HepG2 (cell line): ENCODE data around the gene ZCCHC7. TPM values are rescaled to one million over a fixed set of nuclear protein-coding genes. Genes with fewer than 3 reads are reported as not detected.

ENCODE experiments used
- ATAC-seq: fragments of 200-7000 bp; cut with Tn5 transposase; 3 replicates; pipeline ENCODE4 v1.9.1; 2020; ENCODE audit warnings: mild to moderate bottlenecking, moderate library complexity
- BruUV-seq: library from RNA; stranded (reverse); fragments of 400-500 nt; replicated peaks from 2 replicates; lab custom pipeline; 2021; lab: Mats Ljungman, UMichigan
- CTCF ChIA-PET: fragments of 300-600 bp; formaldehyde crosslinking; extraction: SDS; loops from one replicate; lab custom pipeline; 2021; ENCODE audit warnings: low total read pairs, inconsistent platforms, low intra/inter-chr PET ratio; lab: Yijun Ruan, JAX
- POLR2A ChIA-PET: fragments of 350-600 bp; sonication (Branson Sonifier 250); formaldehyde crosslinking; loops from one replicate; lab custom pipeline; 2020; ENCODE audit warnings: antibody characterized with exemption, inconsistent platforms; lab: Yijun Ruan, JAX
- DNase-seq: peaks from one replicate; pipeline ENCODE4 v3.0.0-alpha.2; 2015; ENCODE audit warnings: low spot score
- FAIRE-seq: peaks from 3 replicates; lab custom pipeline; 2011; peaks lifted over from hg19 to GRCh38; lab: Jason Lieb, UNC
- H2AFZ ChIP-seq: one replicate; pipeline ENCODE4 v1.6.1; 2011; ENCODE audit warnings: low read length, inconsistent platforms
- H3K27ac ChIP-seq: fragments of 300-600 bp; 3 replicates; pipeline ENCODE4 v1.8.0; 2011; ENCODE audit warnings: mixed run types, mild to moderate bottlenecking, mixed read lengths, low read length, inconsistent platforms; ENCODE audit not compliant: insufficient read depth; ENCODE audit errors: extremely low read length
- H3K27me3 ChIP-seq, 2 experiments: fragments of 200-600 bp in 1 of 2; 2 replicates in 1 of 2; 3 replicates in 1 of 2; pipeline versions ENCODE4 v1.6.0 to v1.8.0; 2011; ENCODE audit warnings: low read length in 2 of 2, mild to moderate bottlenecking in 2 of 2, moderate library complexity in 2 of 2, inconsistent platforms in 1 of 2; ENCODE audit not compliant: insufficient read depth in 2 of 2, control insufficient read depth in 1 of 2
- H3K36me3 ChIP-seq, 2 experiments: fragments of 200-600 bp in 1 of 2; replicated peaks in 1 of 2; 2 replicates in 1 of 2; 3 replicates in 1 of 2; pipeline versions ENCODE4 v1.5.1 to v1.8.0; 2011; ENCODE audit warnings: low read length in 2 of 2, inconsistent platforms in 1 of 2; ENCODE audit not compliant: insufficient read depth in 2 of 2, control insufficient read depth in 1 of 2
- H3K4me1 ChIP-seq: 2 replicates; pipeline ENCODE4 v1.5.1; 2012; ENCODE audit warnings: low read length, inconsistent platforms; ENCODE audit not compliant: insufficient read depth
- H3K4me2 ChIP-seq: 2 replicates; pipeline ENCODE4 v1.6.0; 2011; ENCODE audit warnings: low read depth, low read length, inconsistent platforms
- H3K4me3 ChIP-seq, 3 experiments: fragments of 200-600 bp in 1 of 3; sonication (generic), shearing (Covaris generic) in 1 of 3; replicated peaks in 1 of 3; 2 replicates each; pipeline ENCODE4 v1.5.1; 2011 to 2016; ENCODE audit warnings: low read length in 3 of 3, inconsistent platforms in 2 of 3, low read depth in 2 of 3, mild to moderate bottlenecking in 2 of 3, control low read depth in 1 of 3, mixed read lengths in 1 of 3; ENCODE audit not compliant: insufficient read depth in 1 of 3
- H3K79me2 ChIP-seq: one replicate; pipeline ENCODE4 v1.6.1; 2011; ENCODE audit warnings: low read length, inconsistent platforms; ENCODE audit not compliant: insufficient read depth
- H3K9ac ChIP-seq: 2 replicates; pipeline ENCODE4 v1.6.0; 2011; ENCODE audit warnings: mild to moderate bottlenecking, low read depth, low read length, inconsistent platforms; ENCODE audit not compliant: insufficient read depth
- H3K9me3 ChIP-seq: 2 replicates; pipeline ENCODE4 v1.5.1; 2012; ENCODE audit warnings: mild to moderate bottlenecking, low read length
- H4K20me1 ChIP-seq: 2 replicates; pipeline ENCODE4 v1.6.0; 2011; ENCODE audit warnings: inconsistent platforms, mild to moderate bottlenecking, low read length, moderate library complexity; ENCODE audit not compliant: insufficient read depth
- DMAP1 ChIP-seq: IDR thresholded peaks from 2 replicates; pipeline ENCODE4 v1.6.1; 2016
- FOSL2 ChIP-seq: sonication (generic); formaldehyde crosslinking; IDR thresholded peaks from 2 replicates; pipeline ENCODE4 v1.4.0; 2020; ENCODE audit warnings: missing genetic modification reagents
- KLF9 ChIP-seq: IDR thresholded peaks from 2 replicates; pipeline ENCODE4 v1.6.1; 2016; ENCODE audit warnings: low read depth
- PAXIP1 ChIP-seq: sonication (generic); formaldehyde crosslinking; conservative IDR thresholded peaks from 2 replicates; pipeline ENCODE4 v1.4.0; 2020; ENCODE audit warnings: mild to moderate bottlenecking, missing genetic modification reagents, moderate library complexity
- RELA ChIP-seq: sonication (generic); formaldehyde crosslinking; IDR thresholded peaks from 2 replicates; pipeline ENCODE4 v1.4.0; 2020; ENCODE audit warnings: missing genetic modification reagents
- SATB2 ChIP-seq: sonication (generic); formaldehyde crosslinking; IDR thresholded peaks from 2 replicates; pipeline ENCODE4 v1.5.0; 2020; ENCODE audit warnings: missing genetic modification reagents
- ZFYVE20 ChIP-seq: sonication (generic); formaldehyde crosslinking; IDR thresholded peaks from 2 replicates; pipeline ENCODE4 v1.8.0; 2023; ENCODE audit warnings: low read depth, mild to moderate bottlenecking, moderate library complexity, missing genetic modification reagents, borderline replicate concordance
- ZNF124 ChIP-seq: sonication (generic); formaldehyde crosslinking; IDR thresholded peaks from 2 replicates; pipeline ENCODE4 v1.4.0; 2020; ENCODE audit warnings: missing genetic modification reagents
- WGBS: methylation state at CpG from one replicate; pipeline ENCODE4 v1.1.6; 2017; ENCODE audit warnings: low lambda C conversion rate; 5-methylcytosine and 5-hydroxymethylcytosine counted together
- in situ Hi-C: cut with HindIII; loops from 2 replicates; pipeline ENCODE4 v1.10.0; 2017; ENCODE audit warnings: low pct_unique_long_range_greater_than_20kb; ENCODE audit not compliant: extremely low pct_ligation_motif_present
- intact Hi-C: fragments of 100-400 bp; cut with micrococcal nuclease; formaldehyde crosslinking; loops from one replicate; pipeline ENCODE4 v1.10.0; 2022; ENCODE audit not compliant: unreplicated experiment
- polyA plus RNA-seq, 8 experiments: library from polyadenylated mRNA; depleted of rRNA in 3 of 8; stranded (reverse) in 7 of 8; unstranded in 1 of 8; fragments of >200 nt; fragmentation: Illumina TruSeq in 4 of 8; extraction: Trizol in 4 of 8; gene quantifications; 2 replicates each; pipeline versions ENCODE4 v1.2.1 to v1.2.3, GENCODE V29; 2011 to 2016; ENCODE audit warnings: low read depth in 4 of 8, missing spikeins in 1 of 8, mixed read lengths in 1 of 8; ENCODE audit not compliant: insufficient read depth in 1 of 8
- total RNA-seq, 5 experiments: library from RNA; depleted of rRNA; stranded (reverse); fragments of >200 nt; fragmentation: Illumina TruSeq; extraction: Trizol; gene quantifications; 2 replicates each; pipeline ENCODE4 v1.2.3, GENCODE V29; 2016; ENCODE audit warnings: low read depth in 1 of 5
- TF ChIP-seq, protein P1 (sequence below), 2 experiments: fragments of 450-650 bp in 1 of 2; sonication (generic) in 1 of 2; formaldehyde crosslinking; IDR thresholded peaks; 2 replicates each; pipeline versions ENCODE4 v1.5.0 to v1.8.0; 2020 to 2022; ENCODE audit warnings: mild to moderate bottlenecking in 1 of 2, missing genetic modification reagents in 1 of 2
- TF ChIP-seq, protein P2 (sequence below): sonication (generic); formaldehyde crosslinking; conservative IDR thresholded peaks from 2 replicates; pipeline ENCODE4 v1.4.0; 2020; ENCODE audit warnings: missing genetic modification reagents
- TF ChIP-seq, protein P3 (sequence below): sonication (generic); formaldehyde crosslinking; IDR thresholded peaks from 2 replicates; pipeline ENCODE4 v1.4.0; 2020; ENCODE audit warnings: mild to moderate bottlenecking, missing genetic modification reagents

Gene ZCCHC7
- total and polyA plus RNA-seq, 2 of the 13 experiments (the other 11 are each of a cell fraction or from before 2014, with no cell fraction given) = 13.6 to 19.3 TPM

- CTCF ChIA-PET = no interaction called here
- intact Hi-C loops (no loop called here), in situ Hi-C loops (no loop called here)
- POLR2A ChIA-PET = no interaction called here
- H3K4me3 ChIP-seq = no peak overlapping the region
- H3K79me2 ChIP-seq = peaks cover 38% of the 10 kb centered on the region
- 0 out of 2 replicates have a peak, but pooled peaks cover 2% of the 10 kb centered on the region for H4K20me1 ChIP-seq
- DNase-seq (no peak), FAIRE-seq (no peak), ATAC-seq (no peak)
- no peaks in the 10 kb centered on the region for H3K9me3 ChIP-seq
- H3K9ac ChIP-seq = no peak overlapping the region
- no TSS peak for BruUV-seq
- 98% methylated on average over 3 of the region's 3 CpGs for WGBS
- no peak overlapping the region for H3K27ac ChIP-seq
- H3K36me3 ChIP-seq = peaks cover 7 to 21% of the 10 kb centered on the region in 2 experiments
- TF ChIP-seq, protein P1, sequence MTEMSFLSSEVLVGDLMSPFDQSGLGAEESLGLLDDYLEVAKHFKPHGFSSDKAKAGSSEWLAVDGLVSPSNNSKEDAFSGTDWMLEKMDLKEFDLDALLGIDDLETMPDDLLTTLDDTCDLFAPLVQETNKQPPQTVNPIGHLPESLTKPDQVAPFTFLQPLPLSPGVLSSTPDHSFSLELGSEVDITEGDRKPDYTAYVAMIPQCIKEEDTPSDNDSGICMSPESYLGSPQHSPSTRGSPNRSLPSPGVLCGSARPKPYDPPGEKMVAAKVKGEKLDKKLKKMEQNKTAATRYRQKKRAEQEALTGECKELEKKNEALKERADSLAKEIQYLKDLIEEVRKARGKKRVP (CRISPR knock-in tag; IDR thresholded peaks at IDR 0.05) = no peak
- TF ChIP-seq ZFYVE20 (CRISPR knock-in tag) = no peak
- no peak for TF ChIP-seq KLF9 (CRISPR knock-in tag)
- TF ChIP-seq, protein P2, sequence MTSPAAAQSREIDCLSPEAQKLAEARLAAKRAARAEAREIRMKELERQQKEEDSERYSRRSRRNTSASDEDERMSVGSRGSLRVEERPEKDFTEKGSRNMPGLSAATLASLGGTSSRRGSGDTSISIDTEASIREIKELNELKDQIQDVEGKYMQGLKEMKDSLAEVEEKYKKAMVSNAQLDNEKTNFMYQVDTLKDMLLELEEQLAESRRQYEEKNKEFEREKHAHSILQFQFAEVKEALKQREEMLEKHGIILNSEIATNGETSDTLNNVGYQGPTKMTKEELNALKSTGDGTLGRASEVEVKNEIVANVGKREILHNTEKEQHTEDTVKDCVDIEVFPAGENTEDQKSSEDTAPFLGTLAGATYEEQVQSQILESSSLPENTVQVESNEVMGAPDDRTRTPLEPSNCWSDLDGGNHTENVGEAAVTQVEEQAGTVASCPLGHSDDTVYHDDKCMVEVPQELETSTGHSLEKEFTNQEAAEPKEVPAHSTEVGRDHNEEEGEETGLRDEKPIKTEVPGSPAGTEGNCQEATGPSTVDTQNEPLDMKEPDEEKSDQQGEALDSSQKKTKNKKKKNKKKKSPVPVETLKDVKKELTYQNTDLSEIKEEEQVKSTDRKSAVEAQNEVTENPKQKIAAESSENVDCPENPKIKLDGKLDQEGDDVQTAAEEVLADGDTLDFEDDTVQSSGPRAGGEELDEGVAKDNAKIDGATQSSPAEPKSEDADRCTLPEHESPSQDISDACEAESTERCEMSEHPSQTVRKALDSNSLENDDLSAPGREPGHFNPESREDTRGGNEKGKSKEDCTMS = no peak
- TF ChIP-seq PAXIP1 = no peak
- TF ChIP-seq ZNF124 = no peak
- no peak for TF ChIP-seq DMAP1 (CRISPR knock-in tag)
- no peak for TF ChIP-seq FOSL2 (CRISPR knock-in tag)
- TF ChIP-seq, protein P3, sequence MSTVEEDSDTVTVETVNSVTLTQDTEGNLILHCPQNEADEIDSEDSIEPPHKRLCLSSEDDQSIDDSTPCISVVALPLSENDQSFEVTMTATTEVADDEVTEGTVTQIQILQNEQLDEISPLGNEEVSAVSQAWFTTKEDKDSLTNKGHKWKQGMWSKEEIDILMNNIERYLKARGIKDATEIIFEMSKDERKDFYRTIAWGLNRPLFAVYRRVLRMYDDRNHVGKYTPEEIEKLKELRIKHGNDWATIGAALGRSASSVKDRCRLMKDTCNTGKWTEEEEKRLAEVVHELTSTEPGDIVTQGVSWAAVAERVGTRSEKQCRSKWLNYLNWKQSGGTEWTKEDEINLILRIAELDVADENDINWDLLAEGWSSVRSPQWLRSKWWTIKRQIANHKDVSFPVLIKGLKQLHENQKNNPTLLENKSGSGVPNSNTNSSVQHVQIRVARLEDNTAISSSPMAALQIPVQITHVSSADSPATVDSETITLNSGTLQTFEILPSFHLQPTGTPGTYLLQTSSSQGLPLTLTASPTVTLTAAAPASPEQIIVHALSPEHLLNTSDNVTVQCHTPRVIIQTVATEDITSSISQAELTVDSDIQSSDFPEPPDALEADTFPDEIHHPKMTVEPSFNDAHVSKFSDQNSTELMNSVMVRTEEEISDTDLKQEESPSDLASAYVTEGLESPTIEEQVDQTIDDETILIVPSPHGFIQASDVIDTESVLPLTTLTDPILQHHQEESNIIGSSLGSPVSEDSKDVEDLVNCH (CRISPR knock-in tag) = no peak
- TF ChIP-seq RELA = no peak
- TF ChIP-seq SATB2 (CRISPR knock-in tag) = no peak
- H2AFZ ChIP-seq = no peak overlapping the region
- no peak overlapping the region for H3K4me2 ChIP-seq
- peaks cover 16% of the 10 kb centered on the region for H3K4me1 ChIP-seq
- no peaks in the 10 kb centered on the region for H3K27me3 ChIP-seq
Measured at GRCh38 chr9:37127018-37127417, 6.6 kb downstream of the ZCCHC7 start.
